CD14-positive monocyte (primary cell): ENCODE results near the gene TBX3. TPM values are rescaled to one million over a fixed set of nuclear protein-coding genes. Genes with fewer than 3 reads are reported as not detected.

Experiments used
- DNase-seq, 3 donors: peaks; one replicate each; pipeline ENCODE4 v3.0.0-alpha.2; 2011 to 2022
- H2AFZ ChIP-seq: 2 replicates; pipeline ENCODE4 v1.6.0; 2012; ENCODE audit warnings: mild to moderate bottlenecking, low read depth, low read length, inconsistent platforms; ENCODE audit not compliant: insufficient read depth, poor library complexity, severe bottlenecking
- H3K27ac ChIP-seq, 2 donors: 1 replicate in 1 of 2; 2 replicates in 1 of 2; pipeline ENCODE4 v1.5.1; 2012 to 2013; ENCODE audit warnings: low read length in 2 of 2, control low read depth in 1 of 2, inconsistent platforms in 1 of 2, low read depth in 1 of 2, mild to moderate bottlenecking in 1 of 2
- H3K27me3 ChIP-seq, 2 donors: one replicate each; pipeline versions ENCODE4 v1.6.0 to v1.6.1; 2011 to 2013; ENCODE audit warnings: low read length in 2 of 2; ENCODE audit not compliant: control insufficient read depth in 2 of 2, insufficient read depth in 2 of 2
- H3K36me3 ChIP-seq, 2 donors: replicated peaks in 1 of 2; 1 replicate in 1 of 2; 2 replicates in 1 of 2; pipeline versions ENCODE4 v1.5.1 to v1.6.1; 2012 to 2013; ENCODE audit warnings: low read length in 2 of 2, control low read depth in 1 of 2, inconsistent platforms in 1 of 2, mild to moderate bottlenecking in 1 of 2; ENCODE audit not compliant: insufficient read depth in 2 of 2, control insufficient read depth in 1 of 2
- H3K4me1 ChIP-seq, 2 donors: 1 replicate in 1 of 2; 2 replicates in 1 of 2; pipeline versions ENCODE4 v1.5.1 to v1.6.1; 2012 to 2013; ENCODE audit warnings: low read length in 2 of 2, control low read depth in 1 of 2, inconsistent platforms in 1 of 2, mild to moderate bottlenecking in 1 of 2, moderate library complexity in 1 of 2; ENCODE audit not compliant: insufficient read depth in 2 of 2, control insufficient read depth in 1 of 2
- H3K4me2 ChIP-seq: replicated peaks from 2 replicates; pipeline ENCODE3; 2012; ENCODE audit warnings: low read length, moderate library complexity, mild to moderate bottlenecking; ENCODE audit not compliant: poor library complexity, severe bottlenecking; ENCODE audit errors: extremely low read depth
- H3K4me3 ChIP-seq, 3 experiments: fragments of 200-600 bp in 1 of 3; sonication (generic) in 1 of 3; replicated peaks in 1 of 3; 1 replicate in 2 of 3; 2 replicates in 1 of 3; pipeline ENCODE4 v1.5.1; 2011 to 2013; ENCODE audit warnings: low read length in 3 of 3, mild to moderate bottlenecking in 3 of 3, control low read depth in 2 of 3, low read depth in 2 of 3, inconsistent platforms in 1 of 3, moderate library complexity in 1 of 3
- H3K79me2 ChIP-seq: 2 replicates; pipeline ENCODE4 v1.6.0; 2012; ENCODE audit warnings: mild to moderate bottlenecking, control low read depth, inconsistent platforms, low read length, moderate library complexity; ENCODE audit not compliant: insufficient read depth
- H3K9ac ChIP-seq: 2 replicates; pipeline ENCODE4 v1.6.0; 2017; ENCODE audit warnings: low read length, mild to moderate bottlenecking; ENCODE audit not compliant: insufficient read depth, poor library complexity, severe bottlenecking
- H3K9me3 ChIP-seq, 2 donors: replicated peaks in 1 of 2; 1 replicate in 1 of 2; 2 replicates in 1 of 2; pipeline versions ENCODE4 v1.5.1 to v1.6.1; 2012 to 2013; ENCODE audit warnings: low read length in 2 of 2, control low read depth in 1 of 2; ENCODE audit not compliant: control insufficient read depth in 1 of 2, insufficient read depth in 1 of 2
- H4K20me1 ChIP-seq: 2 replicates; pipeline ENCODE4 v1.6.0; 2012; ENCODE audit warnings: mild to moderate bottlenecking, low read length, control low read depth, moderate library complexity; ENCODE audit not compliant: insufficient read depth
- H3K27ac Mint-ChIP-seq, 7 donors: one replicate each; pipeline ENCODE4 v1.8.0; 2020; ENCODE audit warnings: mild to moderate bottlenecking in 7 of 7, mixed read lengths in 7 of 7, moderate library complexity in 6 of 7, inconsistent platforms in 2 of 7
- H3K27me3 Mint-ChIP-seq, 3 donors: one replicate each; pipeline ENCODE4 v1.8.0; 2021 to 2022; ENCODE audit warnings: low read depth in 3 of 3, mild to moderate bottlenecking in 3 of 3, mixed read lengths in 3 of 3, moderate library complexity in 3 of 3, inconsistent platforms in 1 of 3
- H3K36me3 Mint-ChIP-seq, 2 donors: one replicate each; pipeline ENCODE4 v1.8.0; 2020; ENCODE audit warnings: mixed read lengths in 2 of 2, inconsistent platforms in 1 of 2, mild to moderate bottlenecking in 1 of 2
- H3K4me1 Mint-ChIP-seq: one replicate; pipeline ENCODE4 v1.8.0; 2020; ENCODE audit warnings: mild to moderate bottlenecking, mixed read lengths
- H3K4me3 Mint-ChIP-seq, 2 donors: one replicate each; pipeline ENCODE4 v1.8.0; 2020; ENCODE audit warnings: mild to moderate bottlenecking in 2 of 2, mixed read lengths in 2 of 2, moderate library complexity in 1 of 2
- H3K9me3 Mint-ChIP-seq, 7 donors: one replicate each; pipeline ENCODE4 v1.8.0; 2020 to 2022; ENCODE audit warnings: mixed read lengths in 7 of 7, mild to moderate bottlenecking in 6 of 7, moderate library complexity in 6 of 7, inconsistent platforms in 2 of 7
- CTCF ChIP-seq: fragments of 200-600 bp; IDR thresholded peaks from one replicate; pipeline ENCODE4 v1.8.0; 2022; ENCODE audit warnings: antibody characterized with exemption, mild to moderate bottlenecking
- WGBS: methylation state at CpG from one replicate; pipeline ENCODE4 v1.1.5; 2013; ENCODE audit warnings: missing lambda C conversion rate; ENCODE audit not compliant: insufficient coverage; 5-methylcytosine and 5-hydroxymethylcytosine counted together
- intact Hi-C, 2 donors: fragments of 100-400 bp; cut with micrococcal nuclease; formaldehyde crosslinking; loops; one replicate each; pipeline versions ENCODE4 v1.15.0 to v1.15.1; 2023
- polyA plus RNA-seq, 3 donors: library from polyadenylated mRNA; depleted of rRNA in 1 of 3; unstranded in 2 of 3; stranded (reverse) in 1 of 3; fragments of 300-500 nt in 2 of 3; fragments of >200 nt in 1 of 3; fragmentation: Illumina TruSeq in 2 of 3; gene quantifications; 1 replicate in 2 of 3; 2 replicates in 1 of 3; pipeline ENCODE4 v1.2.3, GENCODE V29; 2012 to 2021

The TBX3 gene
- polyA plus RNA-seq, 3 donors, result 0.04 to 0.13 TPM; not detected in 1

GRCh38 chr12:114680604-114681069, 3.3 kb downstream of the TBX3 start:
- Histone ChIP-seq H3K9me3 (peaks cover 3 to 39% of the 10 kb centered on the region in 2 donors), H3K27me3 (peaks cover 91 to 97% of the 10 kb centered on the region in 2 donors), H3K27ac (no peak overlapping the region), H2AFZ (no peak overlapping the region), H3K36me3 (no peaks in the 10 kb centered on the region), H3K4me3 (no peak overlapping the region), H3K79me2 (no peaks in the 10 kb centered on the region), H3K4me2 (no peak overlapping the region), H4K20me1 (no peaks in the 10 kb centered on the region), H3K9ac (no peak overlapping the region), H3K4me1 (peaks cover 0 to 24% of the 10 kb centered on the region in 2 donors)
- no peak for DNase-seq
- TF ChIP-seq CTCF, result no peak
- Mint-ChIP-seq H3K36me3 (peaks cover 2 to 20% of the 10 kb centered on the region in 2 donors), H3K27me3 (peaks cover 88 to 96% (median 88%) of the 10 kb centered on the region in 3 donors), H3K9me3 (peaks cover 0 to 37% (median 20%) of the 10 kb centered on the region in 7 donors), H3K4me1 (peaks cover 21% of the 10 kb centered on the region), H3K27ac (no peak overlapping the region), H3K4me3 (peak overlapping the region in 1 of 2 donors; percentile 76)
- 48% methylated on average over 4 of the region's 11 CpGs for WGBS
- intact Hi-C loops, result no loop called here

- no peak for TF ChIP-seq CTCF
- H3K4me3 ChIP-seq, result no peak overlapping the region
- H3K9ac ChIP-seq, result no peak overlapping the region
- H3K4me1 ChIP-seq, result peaks cover 0 to 20% of the 10 kb centered on the region in 2 donors
- Mint-ChIP-seq H3K4me3 (peak overlapping the region in 1 of 2 donors; percentile 76), H3K36me3 (peaks cover 2 to 14% of the 10 kb centered on the region in 2 donors), H3K9me3 (peaks cover 0 to 30% (median 13%) of the 10 kb centered on the region in 7 donors), H3K27ac (no peak overlapping the region), H3K4me1 (peaks cover 19% of the 10 kb centered on the region), H3K27me3 (peaks cover 87 to 96% (median 88%) of the 10 kb centered on the region in 3 donors)
- H3K27me3 ChIP-seq, result peaks cover 89 to 97% of the 10 kb centered on the region in 2 donors
- no peaks in the 10 kb centered on the region for H3K79me2 ChIP-seq
- H2AFZ ChIP-seq, result no peak overlapping the region
- H3K4me2 ChIP-seq, result no peak overlapping the region
- 50% methylated on average over 4 of the region's 11 CpGs for WGBS
- H3K36me3 ChIP-seq, result no peaks in the 10 kb centered on the region
- no peak for DNase-seq
- no peaks in the 10 kb centered on the region for H4K20me1 ChIP-seq
- intact Hi-C loops, result no loop called here
- peaks cover 2 to 32% of the 10 kb centered on the region in 2 donors for H3K9me3 ChIP-seq
- H3K27ac ChIP-seq, result no peak overlapping the region
These were observed 4.0 kb downstream of the TBX3 start for GRCh38 chr12:114679942-114680341.
